SU-DHL-6 (cell line): ENCODE data around the gene HMCN2.

Source experiments
- H2AFZ ChIP-seq: fragments of 200-600 bp; sonication (generic); 2 replicates; pipeline ENCODE4 v1.6.1; 2014; ENCODE audit warnings: low read depth, mild to moderate bottlenecking, moderate library complexity, mixed read lengths, antibody characterized with exemption, low read length; ENCODE audit not compliant: severe bottlenecking
- H3F3A ChIP-seq: fragments of 200-600 bp; shearing (Covaris generic); 2 replicates; pipeline ENCODE4 v1.6.0; 2016; ENCODE audit warnings: antibody characterized with exemption, mild to moderate bottlenecking; ENCODE audit not compliant: insufficient read depth
- H3K27ac ChIP-seq: fragments of 200-600 bp; sonication (generic); 2 replicates; pipeline ENCODE4 v1.5.1; 2016; ENCODE audit warnings: low read depth, mild to moderate bottlenecking, low read length, moderate library complexity, mixed read lengths
- H3K27me3 ChIP-seq: fragments of 200-600 bp; sonication (generic), shearing (Covaris generic); 2 replicates; pipeline ENCODE4 v1.6.0; 2014; ENCODE audit warnings: mild to moderate bottlenecking, low read length
- H3K36me3 ChIP-seq: fragments of 200-600 bp; sonication (generic); 2 replicates; pipeline ENCODE4 v1.6.1; 2014; ENCODE audit warnings: mild to moderate bottlenecking, low read length, mixed read lengths
- H3K4me2 ChIP-seq: fragments of 300-600, 200-600 bp; shearing (Covaris generic), sonication (generic); 2 replicates; pipeline ENCODE4 v1.6.0; 2014; ENCODE audit warnings: low read length, low read depth, mild to moderate bottlenecking; ENCODE audit not compliant: poor library complexity, severe bottlenecking
- H3K4me3 ChIP-seq: fragments of 200-600 bp; sonication (generic); 2 replicates; pipeline ENCODE4 v1.5.1; 2014; ENCODE audit warnings: antibody characterized with exemption, low read length, mild to moderate bottlenecking, mixed read lengths; ENCODE audit not compliant: insufficient read depth, poor library complexity, severe bottlenecking
- H3K79me2 ChIP-seq: fragments of 200-600 bp; sonication (generic); 2 replicates; pipeline ENCODE4 v1.6.1; 2014; ENCODE audit warnings: mild to moderate bottlenecking, low read length, moderate library complexity; ENCODE audit not compliant: insufficient read depth
- H3K9ac ChIP-seq: fragments of 200-600 bp; sonication (generic); 2 replicates; pipeline ENCODE4 v1.7.0; 2014; ENCODE audit warnings: mild to moderate bottlenecking, low read length
- H3K9me2 ChIP-seq: fragments of 200-600 bp; sonication (generic); replicated peaks from 2 replicates; pipeline ENCODE4 v1.6.1; 2014; ENCODE audit warnings: low read length; ENCODE audit not compliant: insufficient read depth
- H3K9me3 ChIP-seq: fragments of 200-600 bp; sonication (generic); 2 replicates; pipeline ENCODE4 v1.6.1; 2014; ENCODE audit warnings: low read length, mixed read lengths; ENCODE audit not compliant: insufficient read depth
- H4K20me1 ChIP-seq: fragments of 200-600 bp; sonication (generic); 2 replicates; pipeline ENCODE4 v1.6.1; 2014; ENCODE audit warnings: low read depth, mild to moderate bottlenecking, antibody characterized with exemption, low read length, moderate library complexity, mixed read lengths
- EZH2phosphoT487 ChIP-seq: fragments of 200-600 bp; sonication (generic), shearing (Covaris generic); conservative IDR thresholded peaks from 2 replicates; pipeline ENCODE4 v1.6.1; 2018; ENCODE audit warnings: mild to moderate bottlenecking, antibody characterized with exemption, low read length, moderate library complexity, mixed read lengths
- TF ChIP-seq, protein P1 (sequence below): fragments of 200-600 bp; sonication (generic); IDR thresholded peaks from one replicate; pipeline ENCODE4 v1.5.1; 2017; ENCODE audit warnings: antibody characterized with exemption, mild to moderate bottlenecking, low read length, moderate library complexity; ENCODE audit not compliant: insufficient read depth, poor library complexity, severe bottlenecking

The HMCN2 gene

DNA sequence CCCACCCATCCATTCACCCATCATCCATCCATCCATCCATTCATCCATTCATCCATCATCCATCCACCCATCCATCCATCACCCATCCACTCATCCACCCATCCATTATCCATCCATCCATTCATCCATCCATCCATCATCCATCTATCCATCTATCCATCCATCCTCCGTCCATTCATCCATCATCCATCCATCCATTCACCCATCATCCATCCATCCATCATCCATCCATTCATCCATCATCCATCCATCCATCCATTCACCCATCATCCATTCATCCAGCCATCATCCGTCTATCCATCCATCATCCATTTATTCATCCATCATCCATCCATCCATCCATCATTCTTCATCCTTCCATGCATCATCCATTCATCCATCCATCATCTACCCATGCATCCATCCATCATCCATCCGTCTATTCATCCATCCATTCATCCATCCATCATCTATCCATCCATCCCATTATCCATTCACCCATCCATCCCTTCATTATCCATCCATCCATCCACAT is 189.3 kb downstream of the HMCN2 start:
- Histone ChIP-seq H3K27ac (no peak overlapping the region), H3K27me3 (no peaks in the 10 kb centered on the region), H3K36me3 (no peaks in the 10 kb centered on the region), H3K4me3 (no peak overlapping the region), H3K9me2 (no peaks in the 10 kb centered on the region), H2AFZ (no peak overlapping the region), H4K20me1 (no peaks in the 10 kb centered on the region), H3F3A (no peaks in the 10 kb centered on the region), H3K9me3 (no peaks in the 10 kb centered on the region), H3K4me2 (no peak overlapping the region), H3K9ac (no peak overlapping the region), H3K79me2 (no peaks in the 10 kb centered on the region)
- TF ChIP-seq, protein P1, sequence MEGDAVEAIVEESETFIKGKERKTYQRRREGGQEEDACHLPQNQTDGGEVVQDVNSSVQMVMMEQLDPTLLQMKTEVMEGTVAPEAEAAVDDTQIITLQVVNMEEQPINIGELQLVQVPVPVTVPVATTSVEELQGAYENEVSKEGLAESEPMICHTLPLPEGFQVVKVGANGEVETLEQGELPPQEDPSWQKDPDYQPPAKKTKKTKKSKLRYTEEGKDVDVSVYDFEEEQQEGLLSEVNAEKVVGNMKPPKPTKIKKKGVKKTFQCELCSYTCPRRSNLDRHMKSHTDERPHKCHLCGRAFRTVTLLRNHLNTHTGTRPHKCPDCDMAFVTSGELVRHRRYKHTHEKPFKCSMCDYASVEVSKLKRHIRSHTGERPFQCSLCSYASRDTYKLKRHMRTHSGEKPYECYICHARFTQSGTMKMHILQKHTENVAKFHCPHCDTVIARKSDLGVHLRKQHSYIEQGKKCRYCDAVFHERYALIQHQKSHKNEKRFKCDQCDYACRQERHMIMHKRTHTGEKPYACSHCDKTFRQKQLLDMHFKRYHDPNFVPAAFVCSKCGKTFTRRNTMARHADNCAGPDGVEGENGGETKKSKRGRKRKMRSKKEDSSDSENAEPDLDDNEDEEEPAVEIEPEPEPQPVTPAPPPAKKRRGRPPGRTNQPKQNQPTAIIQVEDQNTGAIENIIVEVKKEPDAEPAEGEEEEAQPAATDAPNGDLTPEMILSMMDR: no peak
- TF ChIP-seq EZH2phosphoT487: no peak

DNA sequence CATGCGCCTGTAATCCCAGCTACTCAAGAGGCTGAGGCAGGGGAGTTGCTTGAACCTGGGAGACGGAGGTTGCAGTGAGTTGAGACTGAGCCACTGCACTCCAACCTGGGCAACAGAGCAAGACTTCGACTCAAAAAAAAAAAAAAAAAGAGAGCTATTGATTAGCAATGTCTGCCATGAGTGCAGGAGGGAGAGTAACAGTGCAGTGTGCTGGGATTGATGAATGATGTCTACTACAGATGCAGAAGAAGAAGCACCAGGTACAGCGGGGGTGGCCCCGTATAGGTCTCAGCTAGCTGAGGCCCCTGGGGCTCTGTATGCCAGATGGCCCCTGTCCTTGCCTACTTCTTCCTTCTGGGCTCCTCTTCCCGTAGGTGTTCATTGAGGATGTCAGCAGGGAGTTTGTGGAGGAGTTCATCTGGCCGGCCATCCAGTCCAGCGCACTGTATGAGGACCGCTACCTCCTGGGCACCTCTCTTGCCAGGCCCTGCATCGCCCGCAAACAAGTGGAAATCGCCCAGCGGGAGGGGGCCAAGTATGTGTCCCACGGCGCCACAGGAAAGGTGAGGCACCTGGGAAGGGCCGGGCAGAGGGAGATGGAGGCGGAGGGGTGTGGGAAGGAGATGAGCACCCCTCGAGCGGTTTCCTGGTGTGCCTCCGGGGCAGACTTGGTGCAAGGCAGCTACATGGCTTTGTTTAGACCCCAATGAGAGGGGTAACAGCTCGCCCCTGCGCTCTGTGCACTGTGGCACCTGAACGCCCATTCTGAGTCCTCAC is 192.7 kb downstream of the HMCN2 start:
- Histone ChIP-seq H3F3A (no peaks in the 10 kb centered on the region), H3K9me2 (no peaks in the 10 kb centered on the region), H3K9me3 (no peaks in the 10 kb centered on the region), H3K27me3 (no peaks in the 10 kb centered on the region), H3K36me3 (no peaks in the 10 kb centered on the region), H4K20me1 (no peaks in the 10 kb centered on the region), H2AFZ (no peak overlapping the region), H3K27ac (no peak overlapping the region), H3K9ac (no peak overlapping the region), H3K79me2 (no peaks in the 10 kb centered on the region), H3K4me2 (no peak overlapping the region), H3K4me3 (no peak overlapping the region)
- no peak for TF ChIP-seq EZH2phosphoT487
- TF ChIP-seq, protein P1: no peak

DNA sequence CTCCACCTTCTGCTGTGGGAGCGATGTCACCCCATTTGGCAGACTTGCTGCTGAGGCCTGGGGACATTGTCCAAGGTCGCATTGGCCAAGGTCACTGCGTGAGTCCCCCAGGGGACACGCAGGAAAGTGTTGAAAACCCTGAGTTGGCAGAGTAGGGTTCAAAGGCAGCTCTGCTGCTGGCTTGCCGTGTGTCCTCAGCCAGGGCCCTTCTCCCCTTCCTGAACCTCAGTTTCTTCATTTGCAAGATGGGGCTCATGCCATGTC is 193.2 kb downstream of the HMCN2 start:
- Histone ChIP-seq H3K27me3 (no peaks in the 10 kb centered on the region), H3K9me3 (no peaks in the 10 kb centered on the region), H2AFZ (no peak overlapping the region), H3K4me2 (no peak overlapping the region), H3K9me2 (no peaks in the 10 kb centered on the region), H3K36me3 (no peaks in the 10 kb centered on the region), H4K20me1 (no peaks in the 10 kb centered on the region), H3K27ac (no peak overlapping the region), H3F3A (no peaks in the 10 kb centered on the region), H3K9ac (no peak overlapping the region), H3K79me2 (no peaks in the 10 kb centered on the region), H3K4me3 (no peak overlapping the region)
- TF ChIP-seq, protein P1: no peak
- TF ChIP-seq EZH2phosphoT487: no peak
